HUES64 (cell line): ENCODE results near the gene CTRB1. TPM values are rescaled to one million over a fixed set of nuclear protein-coding genes. Genes with fewer than 3 reads are reported as not detected.

Experiments
- H3K27ac ChIP-seq: 2 replicates; pipeline ENCODE4 v1.7.0; 2013; ENCODE audit warnings: low read depth, low read length, inconsistent platforms
- H3K27me3 ChIP-seq: 2 replicates; pipeline ENCODE4 v1.6.1; 2013; ENCODE audit warnings: mild to moderate bottlenecking, low read length; ENCODE audit not compliant: insufficient read depth
- H3K36me3 ChIP-seq: 2 replicates; pipeline ENCODE4 v1.6.1; 2013; ENCODE audit warnings: mild to moderate bottlenecking, low read length; ENCODE audit not compliant: insufficient read depth
- H3K4me1 ChIP-seq: 2 replicates; pipeline ENCODE4 v1.6.1; 2013; ENCODE audit warnings: mild to moderate bottlenecking, low read length, moderate library complexity; ENCODE audit not compliant: insufficient read depth
- H3K4me3 ChIP-seq: 2 replicates; pipeline ENCODE4 v1.5.1; 2013; ENCODE audit warnings: mild to moderate bottlenecking, low read length, moderate library complexity
- H3K9ac ChIP-seq: 2 replicates; pipeline ENCODE4 v1.6.1; 2013; ENCODE audit warnings: mild to moderate bottlenecking, low read depth, low read length
- H3K9me3 ChIP-seq: 2 replicates; pipeline ENCODE4 v1.6.1; 2013; ENCODE audit warnings: low read depth, low read length; ENCODE audit not compliant: insufficient read depth
- WGBS: fragments of 150-250, 120-280 bp; methylation state at CpG from one replicate; pipeline ENCODE4 v1.1.7; 2013; ENCODE audit warnings: missing lambda C conversion rate; 5-methylcytosine and 5-hydroxymethylcytosine counted together
- polyA plus RNA-seq, 2 experiments: library from polyadenylated mRNA; stranded (reverse); fragments of 50-300 nt; gene quantifications; one replicate each; pipeline ENCODE4 v1.2.3, GENCODE V29; 2013

Gene CTRB1
- polyA plus RNA-seq (2013, experiment 1 of 2): not detected
- not detected for polyA plus RNA-seq (2013, experiment 2 of 2)

GRCh38 chr16:75218256-75219076 lies at the start of gene CTRB1:
Gene CTRB1 (plus strand): TSS chr16:75218988. CDS start chr16:75219008, 20 bp downstream.
- WGBS: 87% methylated on average over 19 of the region's 19 CpGs
- Histone ChIP-seq H3K4me1 (no peaks in the 10 kb centered on the region), H3K27ac (no peak within 1 kb of the TSS), H3K9me3 (no peaks in the 10 kb centered on the region), H3K9ac (no peak within 1 kb of the TSS), H3K27me3 (no peaks in the 10 kb centered on the region), H3K4me3 (no peak within 1 kb of the TSS), H3K36me3 (no peaks in the 10 kb centered on the region)

GRCh38 chr16:75169899-75170405 lies 48.8 kb upstream of the CTRB1 start:
- Histone ChIP-seq H3K36me3 (peaks cover 70% of the 10 kb centered on the region), H3K4me3 (no peak overlapping the region), H3K9me3 (peaks cover 79% of the 10 kb centered on the region), H3K27ac (no peak overlapping the region), H3K4me1 (no peaks in the 10 kb centered on the region), H3K9ac (no peak overlapping the region), H3K27me3 (no peaks in the 10 kb centered on the region)
- WGBS: 95% methylated on average over 10 of the region's 10 CpGs

- 94% methylated on average over 4 of the region's 4 CpGs for WGBS
- no peak overlapping the region for H3K27ac ChIP-seq
- peaks cover 51% of the 10 kb centered on the region for H3K36me3 ChIP-seq
- H3K9me3 ChIP-seq: peaks cover 80% of the 10 kb centered on the region
- no peaks in the 10 kb centered on the region for H3K4me1 ChIP-seq
- no peak overlapping the region for H3K4me3 ChIP-seq
- no peaks in the 10 kb centered on the region for H3K27me3 ChIP-seq
- H3K9ac ChIP-seq: no peak overlapping the region
Measured at GRCh38 chr16:75172578-75172977, 46.2 kb upstream of the CTRB1 start.

- Histone ChIP-seq H3K27me3 (no peaks in the 10 kb centered on the region), H3K27ac (no peak overlapping the region), H3K36me3 (peaks cover 26% of the 10 kb centered on the region), H3K9ac (no peak overlapping the region), H3K9me3 (peaks cover 55% of the 10 kb centered on the region), H3K4me3 (no peak overlapping the region), H3K4me1 (no peaks in the 10 kb centered on the region)
- WGBS: 94% methylated on average over 3 of the region's 3 CpGs
Measured at GRCh38 chr16:75175074-75175473, 43.7 kb upstream of the CTRB1 start.

- H3K27ac ChIP-seq: no peak overlapping the region
- no peaks in the 10 kb centered on the region for H3K27me3 ChIP-seq
- H3K4me1 ChIP-seq: no peaks in the 10 kb centered on the region
- peaks cover 7% of the 10 kb centered on the region; the same call in 1 of the 2 replicates for H3K36me3 ChIP-seq
- WGBS: 94% methylated on average over 2 of the region's 2 CpGs
- peaks cover 37% of the 10 kb centered on the region for H3K9me3 ChIP-seq
- no peak overlapping the region for H3K9ac ChIP-seq
- H3K4me3 ChIP-seq: no peak overlapping the region
Measured at GRCh38 chr16:75176926-75177325, 41.9 kb upstream of the CTRB1 start.

GRCh38 chr16:75179208-75179607 lies 39.6 kb upstream of the CTRB1 start:
- 96% methylated on average over 6 of the region's 6 CpGs for WGBS
- H3K4me1 ChIP-seq: no peaks in the 10 kb centered on the region
- H3K9me3 ChIP-seq: peaks cover 19% of the 10 kb centered on the region
- no peak overlapping the region for H3K9ac ChIP-seq
- H3K4me3 ChIP-seq: no peak overlapping the region
- H3K36me3 ChIP-seq: no peaks in the 10 kb centered on the region
- no peak overlapping the region for H3K27ac ChIP-seq
- no peaks in the 10 kb centered on the region for H3K27me3 ChIP-seq

GRCh38 chr16:75181630-75182029 lies 37.2 kb upstream of the CTRB1 start:
- WGBS: 63% methylated on average over 3 of the region's 3 CpGs
- H3K36me3 ChIP-seq: no peaks in the 10 kb centered on the region
- H3K4me3 ChIP-seq: no peak overlapping the region
- no peak overlapping the region for H3K27ac ChIP-seq
- H3K4me1 ChIP-seq: no peaks in the 10 kb centered on the region
- no peaks in the 10 kb centered on the region for H3K27me3 ChIP-seq
- H3K9me3 ChIP-seq: peaks cover 4% of the 10 kb centered on the region; the same call in 1 of the 2 replicates
- no peak overlapping the region for H3K9ac ChIP-seq

GRCh38 chr16:75188832-75189477 lies 29.8 kb upstream of the CTRB1 start:
- Histone ChIP-seq H3K36me3 (no peaks in the 10 kb centered on the region), H3K4me1 (no peaks in the 10 kb centered on the region), H3K27ac (no peak overlapping the region), H3K9ac (no peak overlapping the region), H3K4me3 (no peak overlapping the region), H3K27me3 (no peaks in the 10 kb centered on the region), H3K9me3 (no peaks in the 10 kb centered on the region)
- WGBS: 93% methylated on average over 14 of the region's 14 CpGs

GRCh38 chr16:75189638-75190245 lies 29.0 kb upstream of the CTRB1 start:
- H3K9me3 ChIP-seq: no peaks in the 10 kb centered on the region
- no peaks in the 10 kb centered on the region for H3K27me3 ChIP-seq
- H3K27ac ChIP-seq: no peak overlapping the region
- H3K4me3 ChIP-seq: no peak overlapping the region
- no peaks in the 10 kb centered on the region for H3K4me1 ChIP-seq
- H3K9ac ChIP-seq: no peak overlapping the region
- 92% methylated on average over 8 of the region's 8 CpGs for WGBS
- no peaks in the 10 kb centered on the region for H3K36me3 ChIP-seq

- no peaks in the 10 kb centered on the region for H3K9me3 ChIP-seq
- H3K36me3 ChIP-seq: no peaks in the 10 kb centered on the region
- no peaks in the 10 kb centered on the region for H3K27me3 ChIP-seq
- 96% methylated on average over 21 of the region's 21 CpGs for WGBS
- no peaks in the 10 kb centered on the region for H3K4me1 ChIP-seq
- H3K27ac ChIP-seq: no peak overlapping the region
- no peak overlapping the region for H3K9ac ChIP-seq
- H3K4me3 ChIP-seq: no peak overlapping the region
Measured at GRCh38 chr16:75192606-75193264, 26.1 kb upstream of the CTRB1 start.
